Testis (tissue), 2 donors: ENCODE measurements around the gene TFF1.

Experiments used
- POLR2A ChIP-seq: fragments of 450-650 bp; IDR thresholded peaks from one replicate; pipeline ENCODE4 v1.6.1; 2017; ENCODE audit warnings: antibody characterized with exemption, mild to moderate bottlenecking, moderate library complexity
- TF ChIP-seq, protein P1 (sequence below), 3 experiments: fragments of 450-650 bp in 2 of 3; fragments of 200-600 bp in 1 of 3; sonication (generic) in 1 of 3; IDR thresholded peaks; one replicate each; pipeline ENCODE4 v1.5.1; 2016 to 2019; ENCODE audit warnings: antibody characterized with exemption in 3 of 3, mild to moderate bottlenecking in 2 of 3, moderate library complexity in 1 of 3

DNA sequence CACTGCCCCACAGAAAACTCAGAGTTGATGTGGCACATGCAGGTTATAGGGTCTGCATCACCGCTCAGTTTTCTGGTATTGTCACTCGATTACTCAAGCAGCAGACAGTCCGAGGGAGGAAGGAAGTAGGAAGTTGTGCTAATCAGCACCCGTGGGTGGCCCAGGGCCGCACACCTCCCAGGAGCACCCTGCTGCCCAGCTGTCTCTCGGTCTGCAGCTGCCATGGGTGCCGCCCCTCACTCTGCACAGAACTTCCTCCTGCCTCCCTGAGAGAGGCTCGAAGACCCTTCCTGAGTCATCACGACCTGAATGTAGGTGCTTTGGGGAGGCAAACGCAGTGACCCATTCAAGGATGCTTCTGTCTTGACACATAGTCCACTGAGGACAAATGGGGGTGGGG, 47.0 kb downstream of the TFF1 start:
- TF ChIP-seq POLR2A: no peak
- TF ChIP-seq, protein P1, sequence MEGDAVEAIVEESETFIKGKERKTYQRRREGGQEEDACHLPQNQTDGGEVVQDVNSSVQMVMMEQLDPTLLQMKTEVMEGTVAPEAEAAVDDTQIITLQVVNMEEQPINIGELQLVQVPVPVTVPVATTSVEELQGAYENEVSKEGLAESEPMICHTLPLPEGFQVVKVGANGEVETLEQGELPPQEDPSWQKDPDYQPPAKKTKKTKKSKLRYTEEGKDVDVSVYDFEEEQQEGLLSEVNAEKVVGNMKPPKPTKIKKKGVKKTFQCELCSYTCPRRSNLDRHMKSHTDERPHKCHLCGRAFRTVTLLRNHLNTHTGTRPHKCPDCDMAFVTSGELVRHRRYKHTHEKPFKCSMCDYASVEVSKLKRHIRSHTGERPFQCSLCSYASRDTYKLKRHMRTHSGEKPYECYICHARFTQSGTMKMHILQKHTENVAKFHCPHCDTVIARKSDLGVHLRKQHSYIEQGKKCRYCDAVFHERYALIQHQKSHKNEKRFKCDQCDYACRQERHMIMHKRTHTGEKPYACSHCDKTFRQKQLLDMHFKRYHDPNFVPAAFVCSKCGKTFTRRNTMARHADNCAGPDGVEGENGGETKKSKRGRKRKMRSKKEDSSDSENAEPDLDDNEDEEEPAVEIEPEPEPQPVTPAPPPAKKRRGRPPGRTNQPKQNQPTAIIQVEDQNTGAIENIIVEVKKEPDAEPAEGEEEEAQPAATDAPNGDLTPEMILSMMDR (IDR thresholded peaks at IDR 0.05): no peak
